HCT116 (cell line): ENCODE data around the gene RAB36.

Experiments used
- EGR1 ChIP-seq: IDR thresholded peaks from 2 replicates; pipeline ENCODE4 v1.6.1; 2012; ENCODE audit warnings: low read depth
- POLR2A ChIP-seq: IDR thresholded peaks from 2 replicates; pipeline ENCODE4 v1.7.0; 2011; ENCODE audit warnings: borderline replicate concordance; ENCODE audit not compliant: insufficient read depth, insufficient read length; ENCODE audit errors: extremely low read depth
- POLR2AphosphoS5 ChIP-seq: IDR thresholded peaks from 2 replicates; pipeline ENCODE4 v1.6.1; 2011; ENCODE audit warnings: mild to moderate bottlenecking, low read depth, low read length, moderate library complexity
- TCF7L2 ChIP-seq: IDR thresholded peaks from 2 replicates; pipeline ENCODE4 v1.7.0; 2011; ENCODE audit warnings: borderline replicate concordance, inconsistent platforms; ENCODE audit not compliant: insufficient read depth, insufficient read length; ENCODE audit errors: extremely low read depth
- TF ChIP-seq, protein P1 (sequence below), 3 experiments: fragments of 200-600 bp in 1 of 3; sonication (generic) in 1 of 3; IDR thresholded peaks in 2 of 3; conservative IDR thresholded peaks in 1 of 3; 2 replicates each; pipeline ENCODE4 v1.5.1; 2012 to 2017; ENCODE audit warnings: low read depth in 2 of 3, low read length in 2 of 3, antibody characterized with exemption in 1 of 3, borderline replicate concordance in 1 of 3, control low read depth in 1 of 3, mild to moderate bottlenecking in 1 of 3, mixed read lengths in 1 of 3, mixed run types in 1 of 3, moderate library complexity in 1 of 3; ENCODE audit not compliant: insufficient read depth in 1 of 3

DNA sequence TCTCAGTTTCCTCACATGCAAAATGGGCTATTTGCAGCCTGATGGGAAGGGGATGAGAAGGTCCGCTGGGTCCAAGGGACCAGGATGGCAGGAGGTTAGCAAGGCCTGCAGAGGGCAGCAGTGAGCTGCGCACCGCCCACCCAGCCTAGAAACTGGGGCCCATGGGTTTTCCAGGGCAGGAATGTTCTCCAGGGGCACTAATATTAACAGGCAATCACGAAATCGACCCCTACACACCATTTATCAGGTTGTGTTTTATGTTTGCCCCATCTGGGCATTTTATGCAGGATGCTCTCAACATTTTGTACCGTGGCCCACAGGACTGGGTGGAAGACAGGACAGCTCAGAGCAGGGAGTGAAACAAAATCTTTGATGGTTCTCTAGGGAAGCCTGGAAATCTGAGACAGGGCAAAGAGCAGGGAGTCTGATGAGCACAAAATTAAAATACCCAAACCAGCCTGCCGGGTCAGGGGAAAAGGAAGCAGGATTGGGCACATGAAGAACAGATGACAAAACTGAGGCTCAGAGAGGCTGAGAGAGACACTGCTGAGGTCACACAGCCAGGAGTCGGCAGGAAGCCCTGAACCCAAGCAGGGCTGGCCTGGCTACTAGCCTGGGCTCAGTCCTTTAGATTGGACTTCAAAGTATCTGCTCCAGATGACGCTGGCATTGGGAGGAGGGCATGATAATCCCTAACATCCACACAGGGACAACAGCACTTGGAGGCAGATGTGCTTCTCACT is 33.4 kb downstream of the RAB36 start:
- TF ChIP-seq EGR1 = no peak; the same call in 1 of the 2 replicates
- no peak for TF ChIP-seq POLR2A
- TF ChIP-seq, protein P1, sequence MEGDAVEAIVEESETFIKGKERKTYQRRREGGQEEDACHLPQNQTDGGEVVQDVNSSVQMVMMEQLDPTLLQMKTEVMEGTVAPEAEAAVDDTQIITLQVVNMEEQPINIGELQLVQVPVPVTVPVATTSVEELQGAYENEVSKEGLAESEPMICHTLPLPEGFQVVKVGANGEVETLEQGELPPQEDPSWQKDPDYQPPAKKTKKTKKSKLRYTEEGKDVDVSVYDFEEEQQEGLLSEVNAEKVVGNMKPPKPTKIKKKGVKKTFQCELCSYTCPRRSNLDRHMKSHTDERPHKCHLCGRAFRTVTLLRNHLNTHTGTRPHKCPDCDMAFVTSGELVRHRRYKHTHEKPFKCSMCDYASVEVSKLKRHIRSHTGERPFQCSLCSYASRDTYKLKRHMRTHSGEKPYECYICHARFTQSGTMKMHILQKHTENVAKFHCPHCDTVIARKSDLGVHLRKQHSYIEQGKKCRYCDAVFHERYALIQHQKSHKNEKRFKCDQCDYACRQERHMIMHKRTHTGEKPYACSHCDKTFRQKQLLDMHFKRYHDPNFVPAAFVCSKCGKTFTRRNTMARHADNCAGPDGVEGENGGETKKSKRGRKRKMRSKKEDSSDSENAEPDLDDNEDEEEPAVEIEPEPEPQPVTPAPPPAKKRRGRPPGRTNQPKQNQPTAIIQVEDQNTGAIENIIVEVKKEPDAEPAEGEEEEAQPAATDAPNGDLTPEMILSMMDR (IDR thresholded peaks at IDR 0.05 in 2 of 3, conservative IDR thresholded peaks at IDR 0.05 in 1 of 3; ENCODE audit: borderline replicate concordance in 1 of 3, insufficient read depth in 1 of 3, low read depth in 2 of 3, low read length in 2 of 3) = peak; percentile 82 to 98 (median 93)
- no peak for TF ChIP-seq POLR2AphosphoS5
- no peak for TF ChIP-seq TCF7L2
